ENCODE data around the gene ROBO1. TPM values are rescaled to one million over a fixed set of nuclear protein-coding genes. Genes with fewer than 3 reads are reported as not detected.

Gene ROBO1
- total RNA-seq, 1 donor from 2014 or later: 19.4 TPM

- no peak for TF ChIP-seq CTCF (conservative IDR thresholded peaks at IDR 0.05; ENCODE audit: low read depth, low read length)
- DNase-seq (ENCODE audit: low read depth): no peak
- no peak overlapping the region for H3K4me3 ChIP-seq (ENCODE audit: low read depth, low read length)
Observed at GRCh38 chr3:78991656-78992055, 776.1 kb downstream of the ROBO1 start.

GRCh38 chr3:78990156-78990555, 777.6 kb downstream of the ROBO1 start:
- no peak for DNase-seq (ENCODE audit: low read depth)
- no peak for TF ChIP-seq CTCF (conservative IDR thresholded peaks at IDR 0.05; ENCODE audit: low read depth, low read length)
- H3K4me3 ChIP-seq (ENCODE audit: low read depth, low read length): no peak overlapping the region

DNA sequence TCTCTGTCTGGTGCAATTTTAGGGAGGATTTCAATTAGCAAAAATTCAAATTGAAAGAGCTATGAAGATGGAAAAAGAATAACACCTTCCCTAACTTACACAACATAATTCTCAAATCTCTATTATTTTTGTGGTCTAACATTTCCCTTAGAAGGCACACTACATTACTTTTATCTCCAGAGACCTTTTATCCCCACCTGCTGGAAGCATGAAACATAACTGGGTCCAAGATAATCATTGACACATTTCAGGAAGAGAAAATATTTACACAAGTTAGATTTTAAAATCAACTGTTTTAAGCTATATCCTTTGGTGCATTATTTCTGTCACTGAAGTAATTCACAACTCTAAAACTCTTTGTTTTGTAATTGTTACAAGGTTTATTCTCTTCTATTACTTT, 779.5 kb downstream of the ROBO1 start:
- TF ChIP-seq CTCF (conservative IDR thresholded peaks at IDR 0.05; ENCODE audit: low read depth, low read length): peak; percentile 57
- peak; percentile 10 for DNase-seq (ENCODE audit: low read depth)
- H3K4me3 ChIP-seq (ENCODE audit: low read depth, low read length): no peak overlapping the region

DNA sequence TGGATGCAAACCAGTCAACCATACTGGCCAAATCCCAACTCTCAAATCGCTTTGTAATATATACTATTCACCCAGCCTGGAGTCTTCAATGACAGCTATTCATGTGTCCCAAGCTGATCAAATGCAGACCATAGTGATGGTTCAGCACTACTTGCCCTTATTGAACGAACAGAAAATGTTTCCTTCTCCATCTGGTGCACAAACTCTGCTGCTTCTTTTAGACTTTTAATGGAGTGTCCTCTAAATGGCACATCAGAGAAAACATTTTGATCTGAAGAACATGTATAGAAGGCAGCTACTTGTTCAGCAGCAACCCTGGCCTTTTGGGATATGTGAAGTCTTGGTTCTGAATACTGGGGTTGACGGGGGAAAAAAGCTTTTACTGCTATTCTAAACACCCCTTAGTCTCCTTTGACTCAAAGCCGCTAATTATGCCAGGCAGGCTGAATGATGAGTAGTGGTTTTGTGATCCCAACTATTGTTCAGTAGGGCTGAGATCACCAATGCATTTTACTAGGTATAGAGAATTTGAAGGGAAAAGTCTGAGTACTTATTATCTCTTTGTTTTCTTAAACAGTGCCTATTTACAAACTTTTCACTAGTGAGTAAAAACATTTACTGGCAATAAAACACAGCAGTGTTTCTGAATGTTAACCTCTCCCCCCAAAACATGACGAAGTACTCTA, 781.2 kb downstream of the ROBO1 start:
- H3K4me3 ChIP-seq (ENCODE audit: low read depth, low read length): no peak overlapping the region
- no peak for TF ChIP-seq CTCF (conservative IDR thresholded peaks at IDR 0.05; ENCODE audit: low read depth, low read length)
- DNase-seq (ENCODE audit: low read depth): no peak

- no peak for TF ChIP-seq CTCF (conservative IDR thresholded peaks at IDR 0.05; ENCODE audit: low read depth, low read length)
Observed at GRCh38 chr3:78985981-78986380, 781.8 kb downstream of the ROBO1 start.

DNA sequence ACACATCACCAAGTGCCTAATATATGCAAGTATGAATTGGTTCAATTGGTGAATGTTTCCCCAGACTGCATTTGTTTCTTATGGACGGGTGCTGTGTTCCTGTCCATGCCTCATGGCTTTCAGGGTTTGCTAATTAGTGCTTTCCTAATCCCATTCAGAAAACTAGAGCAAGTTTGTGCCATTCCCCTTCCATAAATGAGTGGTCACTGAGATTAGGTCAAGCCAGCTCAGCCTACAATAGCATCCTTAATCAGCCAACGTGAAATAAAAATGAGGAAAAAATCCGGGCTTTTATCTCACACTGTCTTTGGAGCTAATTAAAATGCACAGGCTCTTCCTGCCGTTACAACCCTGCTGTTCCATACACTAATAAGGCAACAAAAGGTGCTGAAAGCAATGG, 788.8 kb downstream of the ROBO1 start:
- H3K4me3 ChIP-seq (ENCODE audit: low read depth, low read length): no peak overlapping the region
- DNase-seq (ENCODE audit: low read depth): no peak
- TF ChIP-seq CTCF (conservative IDR thresholded peaks at IDR 0.05; ENCODE audit: low read depth, low read length): no peak

More at GRCh38 chr3:78985981-78986380, 781.8 kb downstream of the ROBO1 start:
- DNase-seq (ENCODE audit: low read depth): no peak
- no peak overlapping the region for H3K4me3 ChIP-seq (ENCODE audit: low read depth, low read length)

- no peak for DNase-seq (ENCODE audit: low read depth)
- TF ChIP-seq CTCF (conservative IDR thresholded peaks at IDR 0.05; ENCODE audit: low read depth, low read length): peak; percentile 41
- H3K4me3 ChIP-seq (ENCODE audit: low read depth, low read length): no peak overlapping the region
Observed at GRCh38 chr3:78978037-78978436, 789.8 kb downstream of the ROBO1 start.

Measured in epithelial cell of proximal tubule (primary cell).